ENCODE data around the gene RTN4R.
"Not testable (repeated sequence)": the region's sequence is repeated elsewhere in the genome, so short reads cannot be mapped to it uniquely, and the experiment has no call there.

The RTN4R gene

DNA sequence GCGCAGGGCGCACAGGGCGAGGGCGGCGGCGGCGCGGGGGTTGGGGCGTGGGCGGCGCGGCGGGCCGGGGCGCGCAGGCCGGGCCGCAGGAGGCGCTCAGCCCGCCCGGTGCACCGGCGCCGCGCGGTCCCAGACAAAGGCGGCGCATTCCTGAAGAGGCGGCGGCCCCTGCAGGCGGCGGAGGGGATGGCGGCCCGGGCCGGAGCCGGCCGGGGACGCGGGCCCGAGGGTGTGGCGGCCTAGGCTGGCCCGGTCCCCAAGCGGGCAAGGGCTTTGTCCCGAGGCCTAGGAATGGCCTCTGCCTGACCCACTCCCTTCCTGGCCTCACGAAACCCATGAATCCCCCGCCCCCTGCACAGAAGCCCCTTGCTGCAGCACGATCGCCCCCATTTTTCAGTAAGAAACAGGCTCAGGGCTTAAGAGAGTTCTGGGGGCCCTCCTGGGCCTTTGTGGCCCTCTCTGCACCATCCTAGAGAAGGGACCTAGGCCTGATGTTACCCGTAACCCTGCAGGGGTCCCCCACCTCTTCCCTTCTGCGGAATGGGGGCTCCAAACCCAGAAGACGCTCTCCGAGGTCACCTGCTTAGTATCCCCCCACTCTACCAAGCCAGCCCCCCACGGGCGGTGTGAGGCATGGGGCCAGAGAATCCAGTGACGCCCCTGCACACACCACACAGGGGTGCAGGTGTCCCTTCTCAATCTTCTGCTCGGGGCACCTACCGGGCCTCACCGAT lies at the start of gene RTN4R:
RTN4R (minus strand) TSS at position 40 of the 734 bp plus-strand sequence. CDS start 226 bp downstream, outside the sequence.
- DNase-seq (ENCODE audit: low read depth, low spot score), result peak; percentile 80

DNA sequence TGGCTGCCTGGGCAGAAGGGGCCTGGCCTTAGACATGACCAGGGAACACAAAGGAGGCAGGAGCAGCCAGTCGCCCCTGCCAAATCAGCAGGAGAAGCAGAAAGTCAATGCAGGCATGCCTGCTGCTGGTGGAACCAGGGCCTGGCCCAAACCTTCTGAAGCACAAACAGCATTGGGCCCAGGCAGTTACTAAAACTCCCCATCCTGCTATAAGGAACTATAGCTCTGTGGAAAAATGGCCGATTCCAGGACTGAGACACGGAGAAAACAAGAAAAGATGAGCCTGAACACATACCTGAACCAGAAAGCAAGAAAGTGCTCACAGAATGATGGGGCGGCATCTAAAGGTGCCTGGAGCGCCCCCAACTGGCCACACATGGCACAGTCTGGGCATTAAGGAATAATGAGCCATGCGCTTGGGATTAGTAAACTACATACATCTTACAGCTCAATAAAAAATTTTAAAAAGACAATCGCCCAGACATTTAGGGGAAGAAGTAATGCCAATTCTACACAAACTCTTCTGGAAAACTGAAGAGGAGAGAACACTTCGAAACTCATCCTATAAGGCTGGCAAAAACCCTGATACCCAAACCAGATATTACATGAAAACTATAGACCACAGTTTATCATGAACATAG lies 49.4 kb upstream of the RTN4R start:
- not testable (repeated sequence) for DNase-seq (ENCODE audit: low read depth, low spot score)

DNA sequence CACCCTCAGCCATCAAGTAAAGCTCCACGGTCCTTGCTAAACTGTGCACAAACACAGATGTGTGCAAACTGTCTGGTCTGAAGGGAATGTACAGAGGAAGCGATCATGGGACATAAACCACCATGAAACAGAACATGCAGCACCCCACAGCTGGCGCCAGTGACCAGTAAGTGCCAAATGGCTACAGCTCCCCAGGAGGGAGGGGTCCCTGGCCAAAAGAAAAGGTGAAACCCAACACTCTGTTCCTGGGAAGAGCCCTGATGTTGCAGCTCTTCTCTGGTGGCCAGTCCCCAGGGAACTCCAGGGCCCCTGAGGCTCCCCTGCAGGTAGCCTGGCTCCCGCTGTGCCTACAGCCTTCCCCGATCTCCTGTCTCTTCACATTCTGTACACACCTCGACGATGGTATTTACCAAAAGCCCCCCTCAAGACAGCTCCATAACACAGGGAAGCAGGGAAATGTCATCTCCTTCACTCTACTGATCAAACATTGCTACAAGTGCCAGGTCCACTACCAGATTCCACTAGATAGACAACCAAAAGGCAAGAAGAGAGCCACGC lies 48.8 kb upstream of the RTN4R start:
- no peak for DNase-seq (ENCODE audit: low read depth, low spot score)

DNA sequence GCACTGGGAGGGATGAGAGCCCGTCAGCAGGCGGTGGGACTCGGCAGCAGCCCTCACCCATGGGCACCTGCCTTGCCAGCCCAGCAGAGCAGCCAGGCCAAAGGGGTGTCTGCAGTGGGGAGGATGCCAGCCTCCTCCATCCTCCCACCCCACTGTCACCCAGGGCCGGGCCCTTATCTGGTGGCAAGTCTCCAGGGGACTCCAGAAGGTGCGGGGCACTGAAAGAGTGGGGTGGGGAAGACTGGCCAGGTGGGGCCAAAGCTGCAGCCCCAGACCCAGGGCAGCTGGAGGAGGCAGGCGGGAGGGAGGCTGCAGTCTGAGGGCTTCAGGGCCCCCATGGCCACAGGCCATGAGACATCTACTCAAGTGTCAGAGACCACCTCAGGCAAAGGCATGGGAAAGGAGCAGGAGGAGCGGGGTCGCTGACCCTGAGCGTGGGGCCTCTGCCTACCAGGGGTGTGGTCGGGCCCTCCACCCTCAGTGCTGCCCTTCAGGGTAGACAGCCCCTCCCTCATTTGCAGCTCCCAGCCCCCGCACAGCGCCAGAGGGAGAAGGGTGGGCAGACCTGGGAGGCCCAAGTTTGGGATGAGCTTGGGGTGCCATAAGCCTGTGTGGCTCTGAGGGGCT lies 48.2 kb upstream of the RTN4R start:
- no peak for DNase-seq (ENCODE audit: low read depth, low spot score)

DNA sequence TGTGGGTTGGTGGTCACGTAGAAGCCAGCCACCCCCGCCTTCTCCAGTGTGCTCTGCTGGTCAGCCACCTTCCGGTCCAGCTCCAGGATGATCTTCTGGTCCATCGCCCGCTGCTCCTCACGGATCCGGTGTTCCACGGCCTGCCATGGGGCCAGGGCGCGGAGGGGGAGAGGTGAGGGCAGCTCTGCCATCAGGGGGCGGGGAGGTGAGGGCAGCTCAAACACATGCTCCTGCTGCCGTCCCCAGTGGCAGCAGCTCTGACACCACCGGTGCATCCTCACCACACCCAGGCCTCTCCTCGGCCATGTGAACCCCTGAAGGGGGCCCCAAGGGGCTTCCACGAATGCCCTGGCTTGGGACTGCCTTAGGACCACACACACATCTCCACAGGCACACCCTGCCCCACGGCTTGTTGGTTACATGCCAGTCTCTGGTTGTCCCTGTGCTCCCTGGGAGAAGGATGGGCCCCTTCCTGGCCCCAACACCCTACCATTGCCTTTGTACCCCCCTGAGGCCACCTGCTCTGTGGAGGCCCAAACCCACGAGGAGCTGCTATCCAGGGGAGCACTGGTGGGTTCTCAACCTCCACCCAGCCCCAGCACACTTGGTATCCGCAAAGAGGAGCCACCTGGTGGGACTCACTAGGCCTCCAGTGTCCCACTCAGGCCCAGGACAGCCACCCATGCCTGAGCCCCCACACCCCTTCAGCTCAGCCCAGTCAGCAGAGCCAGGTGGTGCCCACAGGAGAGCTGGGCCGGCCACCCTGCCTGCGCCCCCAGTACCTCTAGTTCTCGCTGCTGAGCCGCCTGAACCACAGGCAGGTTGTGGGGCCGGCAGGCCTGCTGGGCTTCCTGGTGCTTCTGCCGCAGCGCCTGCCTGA lies 47.5 kb upstream of the RTN4R start:
- DNase-seq (ENCODE audit: low read depth, low spot score), result no peak

DNA sequence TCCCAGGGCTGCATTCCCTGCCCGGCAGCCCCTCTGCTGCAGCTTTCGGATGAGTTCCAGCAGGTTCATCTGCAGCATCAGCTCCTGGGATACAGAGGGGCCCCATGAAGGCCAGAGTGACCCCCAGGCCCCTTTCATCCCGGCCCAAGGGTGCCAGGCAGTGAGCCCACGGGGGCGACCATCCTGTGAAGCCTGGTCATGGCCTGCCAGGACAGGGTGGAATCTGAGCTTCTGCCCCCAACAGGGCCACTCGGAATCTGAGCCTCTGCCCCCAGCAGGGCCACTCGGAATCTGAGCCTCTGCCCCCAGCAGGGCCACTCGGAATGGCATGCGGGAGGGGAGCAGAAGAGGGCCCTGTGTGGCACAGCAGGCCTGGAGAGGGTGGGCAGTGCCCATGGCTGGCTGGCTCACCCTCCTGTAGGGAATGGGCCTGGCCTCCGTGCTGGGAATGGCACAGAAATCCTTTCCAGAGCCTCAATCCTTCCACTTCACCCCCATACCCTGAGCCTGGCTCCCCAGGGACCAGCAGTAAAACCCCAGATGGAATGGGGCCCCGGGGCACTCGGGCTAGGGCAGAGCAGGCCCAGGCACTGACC lies 46.7 kb upstream of the RTN4R start:
- DNase-seq (ENCODE audit: low read depth, low spot score), result not testable (repeated sequence)

DNA sequence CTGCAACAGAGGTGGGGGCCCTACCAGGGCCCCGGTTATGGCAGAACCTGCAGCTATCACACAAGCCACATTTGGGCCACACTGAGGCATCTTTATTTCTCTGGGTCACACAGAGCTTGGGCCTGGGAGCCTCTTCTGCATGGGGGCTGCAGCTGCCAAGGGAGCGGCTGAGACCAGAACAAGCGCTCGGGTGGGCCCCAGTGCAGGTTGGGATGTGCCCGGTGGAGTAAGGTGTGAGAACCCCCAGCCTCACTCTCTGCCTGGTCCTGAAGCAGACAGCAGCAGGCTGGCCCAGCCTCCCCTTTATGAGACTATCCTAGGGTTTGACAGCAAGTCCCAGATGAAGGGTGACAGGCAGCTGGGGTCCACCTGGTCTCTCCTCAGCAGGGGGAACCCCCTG lies 46.1 kb upstream of the RTN4R start:
- not testable (repeated sequence) for DNase-seq (ENCODE audit: low read depth, low spot score)

DNA sequence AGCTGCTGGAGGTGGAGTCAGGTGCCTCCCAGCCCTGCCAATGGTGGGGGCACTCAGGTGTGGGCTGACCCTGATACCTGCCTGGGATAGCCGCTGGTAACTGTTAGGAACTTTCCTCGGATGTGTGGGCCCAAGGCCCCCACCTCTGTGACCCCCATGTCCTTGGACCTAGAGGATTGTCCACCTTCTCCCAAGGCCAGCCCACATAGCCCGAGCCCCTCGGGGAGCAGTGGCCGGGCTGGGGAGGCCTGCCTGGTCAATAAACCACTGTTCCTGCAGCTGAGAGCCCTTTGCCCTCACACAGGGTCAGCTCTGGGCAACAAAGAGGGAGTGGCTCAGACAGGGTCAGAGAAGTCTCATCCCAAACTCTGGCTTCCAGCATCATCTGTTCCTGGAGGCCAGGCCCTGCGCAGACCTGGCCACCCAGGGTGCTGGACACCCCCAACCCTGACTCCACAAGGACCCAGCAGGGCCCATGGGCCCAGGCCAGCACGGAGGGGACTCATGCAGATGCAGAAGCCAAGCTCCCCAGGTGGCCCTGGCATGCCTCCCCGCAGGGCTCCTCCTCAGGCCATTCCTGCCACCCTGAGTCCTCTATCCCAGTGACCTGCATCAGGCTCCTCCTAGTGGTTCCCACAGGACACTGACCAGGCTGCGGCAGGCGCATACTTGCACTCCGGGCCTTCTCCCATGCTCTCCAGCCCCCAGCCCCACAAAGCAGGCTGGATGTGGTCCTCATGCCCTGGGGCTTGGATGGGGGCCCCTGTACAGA lies 45.4 kb upstream of the RTN4R start:
- not testable (repeated sequence) for DNase-seq (ENCODE audit: low read depth, low spot score)

DNA sequence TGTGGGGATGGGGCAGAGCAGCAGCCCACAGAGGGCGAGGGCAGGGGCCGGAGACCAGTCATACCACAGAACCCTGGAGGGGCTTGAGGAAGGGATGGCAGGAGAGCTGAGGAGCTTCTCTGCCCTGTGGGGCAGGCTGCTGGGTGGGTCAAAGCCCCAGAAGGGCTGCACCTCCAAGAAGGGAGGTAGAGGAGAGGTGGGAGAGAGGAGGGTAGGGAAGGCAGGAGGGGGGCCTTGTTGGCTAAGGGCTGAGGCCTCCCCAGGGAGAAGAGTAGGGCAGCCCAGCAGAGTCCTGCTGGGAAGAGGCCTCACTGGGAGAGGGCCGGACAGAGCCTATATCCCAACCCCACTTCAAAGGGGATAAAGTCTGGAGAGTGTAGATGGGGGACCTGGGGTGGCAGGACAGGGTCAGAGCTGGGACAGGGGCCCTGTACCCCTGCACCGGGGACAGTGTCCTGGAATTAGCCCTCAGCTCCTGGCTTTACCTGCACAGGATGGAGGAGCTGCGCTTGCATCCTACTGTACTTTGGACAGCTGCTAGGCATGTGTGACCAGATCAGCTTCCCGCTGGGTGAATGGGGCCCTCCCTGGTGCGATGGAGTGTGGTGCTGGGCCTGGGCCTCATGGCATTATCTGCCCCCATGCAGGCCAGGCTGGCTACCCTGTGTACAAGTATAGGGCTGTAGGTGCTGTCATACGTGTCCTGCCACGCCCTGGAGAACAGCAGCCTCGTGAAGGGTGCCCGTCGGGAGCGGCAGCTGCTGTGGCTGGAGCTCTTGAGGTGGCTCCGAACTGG lies 44.5 kb upstream of the RTN4R start:
- DNase-seq (ENCODE audit: low read depth, low spot score), result no peak

DNA sequence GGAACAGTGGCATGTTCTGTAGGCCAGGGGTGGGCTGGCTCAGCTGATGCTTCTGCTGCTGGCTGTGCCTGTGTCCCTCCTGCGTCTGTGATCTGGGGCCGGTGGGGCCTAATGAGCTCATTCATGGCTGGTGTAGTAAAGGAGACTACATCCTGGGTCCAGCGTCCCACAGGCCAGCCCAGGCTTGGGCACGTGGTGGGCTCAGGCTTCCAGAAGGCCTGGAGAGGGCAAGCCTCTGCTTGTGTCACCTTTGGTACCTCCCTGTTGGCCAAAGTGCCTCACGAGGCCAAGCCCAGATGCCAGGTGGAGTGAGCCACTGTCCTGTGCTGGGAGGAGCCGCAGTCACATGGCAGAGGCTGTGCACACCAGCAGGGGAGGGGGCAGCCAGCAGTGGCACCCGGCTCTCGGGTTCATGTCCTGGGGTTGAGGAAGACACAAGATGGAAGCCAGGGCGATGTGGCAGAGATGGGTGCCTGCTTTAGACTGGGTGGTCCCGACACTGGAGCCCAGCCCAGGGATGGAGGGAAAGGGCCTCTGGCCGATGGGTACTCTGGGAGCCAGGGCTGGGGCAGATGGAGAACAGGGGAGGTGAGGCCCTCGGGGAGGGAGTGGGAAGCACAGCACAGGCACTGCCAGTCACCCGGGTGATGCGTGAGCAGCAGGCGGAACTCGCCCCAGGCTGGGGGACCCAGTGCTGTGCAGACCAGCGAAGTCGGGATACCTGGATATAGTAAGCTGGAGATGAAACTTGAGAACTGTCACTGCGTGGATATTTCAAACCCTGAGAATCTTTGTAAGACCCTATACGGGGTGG lies 43.3 kb upstream of the RTN4R start:
- not testable (repeated sequence) for DNase-seq (ENCODE audit: low read depth, low spot score)

DNA sequence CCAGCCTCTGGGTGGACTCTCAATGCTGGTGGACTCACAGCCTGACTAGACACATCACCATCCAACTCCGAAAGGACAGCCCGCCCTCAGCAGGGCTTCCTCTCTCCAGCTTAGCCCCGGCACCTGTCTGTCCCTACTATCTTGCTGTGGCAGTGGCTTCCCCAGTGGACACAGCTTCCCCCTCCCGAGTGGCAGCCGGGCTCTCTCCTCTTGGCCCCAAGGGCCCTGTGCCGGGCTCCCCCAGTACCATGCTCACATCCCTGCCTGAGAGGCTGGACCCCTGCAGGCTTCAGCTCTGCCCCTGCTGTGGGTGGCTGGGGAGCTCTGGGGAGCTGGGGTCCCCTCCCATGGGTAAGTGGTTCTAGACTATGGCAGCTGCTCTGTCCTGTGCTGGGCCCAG lies 42.7 kb upstream of the RTN4R start:
- DNase-seq (ENCODE audit: low read depth, low spot score), result not testable (repeated sequence)

DNA sequence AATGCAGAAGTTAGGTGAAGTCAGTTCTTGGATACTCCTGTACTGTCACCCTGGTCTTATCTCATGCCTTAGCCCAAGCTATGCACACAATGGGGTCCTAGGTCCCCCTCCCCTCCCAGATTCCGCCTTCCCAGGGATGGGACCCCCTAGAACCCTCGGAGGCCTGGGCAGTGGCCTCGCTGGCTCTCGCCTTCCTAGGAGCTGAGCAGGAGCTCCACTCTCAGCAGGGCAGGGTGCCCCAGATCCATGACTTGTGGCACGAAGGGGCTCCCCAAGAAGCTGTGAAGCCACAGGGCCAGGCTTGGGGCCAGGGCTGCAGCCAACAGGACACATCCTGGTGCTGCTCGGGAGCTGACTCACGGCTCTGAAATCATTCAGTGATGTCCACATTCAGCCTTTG lies 42.1 kb upstream of the RTN4R start:
- not testable (repeated sequence) for DNase-seq (ENCODE audit: low read depth, low spot score)

DNA sequence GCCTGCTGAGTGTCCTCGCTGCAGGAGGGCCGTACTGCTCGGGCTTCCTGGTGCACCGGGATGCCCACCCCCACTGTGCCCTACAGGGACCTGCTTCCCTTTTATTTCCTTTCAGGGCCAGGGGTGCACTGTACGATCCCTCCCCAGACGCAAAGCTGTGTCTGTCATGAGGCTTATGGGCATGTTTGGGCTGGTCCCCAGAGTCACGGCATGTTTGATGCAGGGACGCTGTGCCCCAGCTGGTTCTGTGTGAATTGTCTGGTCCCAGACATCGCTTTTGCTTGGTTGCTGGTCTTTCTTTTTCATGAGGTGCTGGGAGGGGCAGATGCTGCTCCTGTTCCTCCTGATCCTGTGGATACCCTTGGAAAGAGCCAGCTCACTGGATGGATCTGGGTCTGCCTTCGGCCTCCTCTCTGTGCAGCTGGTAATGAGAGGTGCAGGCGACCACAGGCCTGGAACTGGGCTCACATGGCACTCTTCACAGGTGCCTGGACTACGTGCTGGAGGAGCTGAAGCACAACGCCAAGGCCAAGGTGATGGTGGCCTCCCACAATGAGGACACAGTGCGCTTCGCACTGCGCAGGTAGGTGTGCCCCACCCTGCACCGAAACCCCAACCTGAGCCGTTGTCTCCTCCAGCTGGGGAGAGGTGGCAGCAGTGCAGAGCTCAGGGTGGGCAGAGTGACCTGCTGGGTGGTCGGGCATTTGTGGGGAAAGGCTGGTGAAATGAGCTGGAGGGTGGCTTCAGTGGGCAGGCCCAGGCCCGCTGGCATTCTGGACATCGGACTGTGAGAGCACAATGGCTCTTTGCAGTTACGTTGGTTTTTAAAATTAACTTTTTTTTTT lies 40.9 kb upstream of the RTN4R start:
- not testable (repeated sequence) for DNase-seq (ENCODE audit: low read depth, low spot score)

DNA sequence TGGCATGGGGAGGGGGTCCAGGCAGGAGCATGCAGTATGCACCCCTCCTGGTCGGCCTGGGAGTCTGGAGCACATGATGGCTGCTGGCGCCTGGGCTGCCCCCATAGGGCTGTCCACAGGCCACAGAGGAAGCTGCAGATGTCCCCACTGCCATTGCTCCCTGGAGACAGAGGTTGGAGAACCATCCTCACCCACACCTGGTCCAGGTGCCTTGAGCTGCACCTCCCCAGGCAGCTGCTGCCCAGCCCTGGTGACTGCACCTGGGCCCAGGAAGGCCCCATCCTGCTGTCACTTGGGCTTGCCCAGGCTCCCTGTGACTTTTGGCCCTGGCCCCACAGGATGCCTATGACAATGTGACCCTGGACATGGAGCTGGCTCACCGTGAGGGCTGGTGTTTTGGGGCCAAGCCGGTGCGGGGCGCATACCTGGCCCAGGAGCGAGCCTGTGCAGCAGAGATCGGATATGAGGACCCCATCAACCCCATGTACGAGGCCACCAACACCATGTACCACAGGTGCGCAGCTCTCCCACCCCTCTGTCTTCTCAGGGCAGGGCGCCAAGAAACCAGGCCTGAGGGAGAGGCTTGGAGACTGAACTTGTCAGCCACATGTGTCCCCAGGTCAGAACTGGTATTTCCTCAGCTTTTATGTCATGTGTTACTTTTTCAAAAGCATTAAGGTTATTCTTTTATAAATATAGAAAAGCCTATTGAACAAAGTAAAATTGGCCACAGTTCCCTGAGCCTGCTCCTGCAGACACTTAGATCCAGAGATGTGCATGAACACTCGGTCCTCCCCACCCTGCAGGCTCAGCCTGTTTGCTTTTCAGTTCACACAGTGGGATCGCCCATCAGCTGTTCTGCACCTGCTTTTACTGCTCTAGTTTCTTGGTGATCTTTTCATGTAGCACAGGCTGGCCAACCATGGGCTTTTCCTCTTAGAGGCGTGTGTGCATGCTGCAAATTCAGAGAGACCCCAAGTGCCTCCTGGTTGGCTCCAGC lies 39.6 kb upstream of the RTN4R start:
- not testable (repeated sequence) for DNase-seq (ENCODE audit: low read depth, low spot score)

DNA sequence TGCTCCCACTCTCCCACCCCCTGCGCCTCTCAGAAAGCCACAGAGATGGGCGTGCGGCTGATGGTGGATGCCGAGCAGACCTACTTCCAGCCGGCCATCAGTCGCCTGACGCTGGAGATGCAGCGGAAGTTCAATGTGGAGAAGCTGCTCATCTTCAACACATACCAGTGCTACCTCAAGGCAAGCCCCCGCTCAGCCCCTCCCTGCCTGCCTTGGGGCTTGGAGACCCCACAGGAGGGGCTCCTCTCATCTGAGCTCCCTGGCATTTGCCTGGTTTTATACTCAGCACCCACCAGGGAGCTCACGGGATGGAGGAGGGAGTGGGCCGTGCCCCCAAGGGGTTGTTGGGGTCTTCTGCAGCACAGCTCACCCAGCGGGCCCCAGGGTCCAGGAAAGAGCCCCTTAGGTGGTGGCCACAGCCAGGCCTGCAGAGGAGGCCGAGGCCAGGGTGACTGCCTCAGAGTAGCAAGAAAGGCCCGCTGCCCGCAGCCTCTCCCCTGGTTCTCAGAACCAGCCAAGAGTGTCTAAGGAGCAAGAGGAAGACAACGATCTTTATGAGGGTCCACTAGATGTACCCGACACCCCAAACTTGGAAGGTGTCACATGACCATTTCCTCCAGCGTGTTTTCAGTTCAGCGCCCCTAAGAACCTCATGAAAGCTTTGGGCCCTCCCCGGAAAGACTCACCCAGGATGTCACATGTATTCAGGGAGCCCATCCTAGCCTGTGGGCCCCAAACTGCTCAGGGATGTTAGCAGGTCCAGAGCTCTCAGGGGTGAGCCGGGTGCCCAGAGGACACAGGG lies 38.7 kb upstream of the RTN4R start:
- not testable (repeated sequence) for DNase-seq (ENCODE audit: low read depth, low spot score)
